Measurements from ENCODE around the gene TNFRSF25. TPM values are rescaled to one million over a fixed set of nuclear protein-coding genes. Genes with fewer than 3 reads are reported as not detected.

Gene TNFRSF25
- total RNA-seq, 1 experiment from 2014 or later: 19.4 TPM

GRCh38 chr1:6513320-6513801 lies 47.4 kb upstream of the TNFRSF25 start:
- no CpG with 5 or more reads among the region's 9 CpGs for WGBS (ENCODE audit: extremely low coverage, insufficient read length, low lambda C conversion rate)
- no peak for DNase-seq
- no peak overlapping the region for H2BK5ac ChIP-seq (ENCODE audit: insufficient read length, low read length)
- H3K36me3 Mint-ChIP-seq (ENCODE audit: insufficient read depth in 1 of 3, low read depth in 3 of 3): no peaks in the 10 kb centered on the region
- H3T11ph ChIP-seq (ENCODE audit: low read length): no peak overlapping the region
- H3K23ac ChIP-seq (ENCODE audit: insufficient read length, low read depth, low read length): no peak overlapping the region
- no peaks in the 10 kb centered on the region for H3K23me2 ChIP-seq (ENCODE audit: insufficient read length, low read depth, low read length, poor library complexity, severe bottlenecking)
- no peaks in the 10 kb centered on the region for H4K20me1 ChIP-seq (ENCODE audit: control insufficient read depth, insufficient read depth, insufficient read length)
- H3K27me3 Mint-ChIP-seq (ENCODE audit: low read depth): no peaks in the 10 kb centered on the region
- no peak overlapping the region for H2BK12ac ChIP-seq (ENCODE audit: insufficient read length, low read depth, low read length)
- no peak overlapping the region for H2AFZ ChIP-seq (ENCODE audit: low read length)
- no peaks in the 10 kb centered on the region for H3K4me1 ChIP-seq (ENCODE audit: insufficient read depth, low read length)
- H3K27ac ChIP-seq (ENCODE audit: insufficient read length, low read depth, low read length): no peak overlapping the region
- H3K79me2 ChIP-seq (ENCODE audit: insufficient read depth, low read length): no peaks in the 10 kb centered on the region
- H2BK15ac ChIP-seq (ENCODE audit: low read depth, low read length): no peak overlapping the region
- H3K27ac Mint-ChIP-seq: no peak overlapping the region
- no peaks in the 10 kb centered on the region for H3K27me3 ChIP-seq (ENCODE audit: insufficient read depth, low read length)
- H3K18ac ChIP-seq (ENCODE audit: insufficient read length, low read depth, low read length): no peak overlapping the region
- no peak overlapping the region for H4K5ac ChIP-seq (ENCODE audit: insufficient read length, low read depth, low read length)
- H3K4me1 Mint-ChIP-seq: no peaks in the 10 kb centered on the region
- no peak overlapping the region for H2BK20ac ChIP-seq (ENCODE audit: low read depth, low read length, poor library complexity, severe bottlenecking)
- H2BK120ac ChIP-seq (ENCODE audit: low read depth, low read length, poor library complexity, severe bottlenecking): no peak overlapping the region
- no peak overlapping the region for H3K4me3 Mint-ChIP-seq
- no peak overlapping the region for H2AK5ac ChIP-seq (ENCODE audit: insufficient read length, low read length)
- no peaks in the 10 kb centered on the region for H3K9me3 Mint-ChIP-seq
- H3K9ac ChIP-seq (ENCODE audit: extremely low read depth, insufficient read length, low read length): no peak overlapping the region
- no peak overlapping the region for H3K56ac ChIP-seq (ENCODE audit: insufficient read length, low read depth, low read length)
- H4K8ac ChIP-seq (replicated peaks; ENCODE audit: insufficient read length, low read depth, low read length): no peak overlapping the region
- no peak overlapping the region for H3K4ac ChIP-seq (ENCODE audit: low read depth, low read length)
- TF ChIP-seq CTCF (conservative IDR thresholded peaks at IDR 0.05): no peak
- H3K9me3 ChIP-seq (ENCODE audit: control insufficient read depth, low read depth, low read length): no peaks in the 10 kb centered on the region
- no peak overlapping the region for H3K4me2 ChIP-seq (ENCODE audit: insufficient read depth, insufficient read length, low read length)
- no peak overlapping the region for H3K14ac ChIP-seq (ENCODE audit: insufficient read depth, low read length)
- no peak overlapping the region for H4K91ac ChIP-seq (ENCODE audit: insufficient read length, low read depth, low read length)
- H3K79me1 ChIP-seq (ENCODE audit: insufficient read depth, low read depth, low read length, poor library complexity, severe bottlenecking): no peaks in the 10 kb centered on the region

All from H9 (cell line).